GM12878 (cell line): Measurements from ENCODE around the gene TACR2. TPM values are rescaled to one million over a fixed set of nuclear protein-coding genes. Genes with fewer than 3 reads are reported as not detected.
A peak's percentile ranks its signal among the peaks of the same experiment; 100 is the strongest.

ENCODE experiments used
- BHLHE40 ChIP-seq, 2 experiments: fragments of 450-650 bp in 1 of 2; IDR thresholded peaks; 2 replicates each; pipeline ENCODE4 v1.6.1; 2011 to 2017; ENCODE audit warnings: low read depth in 2 of 2, borderline replicate concordance in 1 of 2, improper control_type of control experiment in 1 of 2, low read length in 1 of 2, mild to moderate bottlenecking in 1 of 2
- ELK1 ChIP-seq: IDR thresholded peaks from 2 replicates; pipeline ENCODE4 v1.6.1; 2012; ENCODE audit warnings: low read depth, low read length, improper control_type of control experiment
- EP300 ChIP-seq, 2 experiments: fragments of 150-350 bp in 1 of 2; IDR thresholded peaks; 2 replicates each; pipeline ENCODE4 v1.6.1; 2011 to 2012; ENCODE audit warnings: low read depth in 2 of 2, low read length in 2 of 2, borderline replicate concordance in 1 of 2, improper control_type of control experiment in 1 of 2, inconsistent platforms in 1 of 2; ENCODE audit not compliant: control insufficient read depth in 1 of 2
- HDAC2 ChIP-seq: fragments of 200-600 bp; sonication (generic); IDR thresholded peaks from 2 replicates; pipeline ENCODE4 v1.6.1; 2017
- JUNB ChIP-seq: IDR thresholded peaks from 2 replicates; pipeline ENCODE4 v1.6.1; 2016; ENCODE audit warnings: antibody characterized with exemption, mild to moderate bottlenecking
- MTA2 ChIP-seq: fragments of 450-650 bp; IDR thresholded peaks from 2 replicates; pipeline ENCODE4 v1.6.1; 2016; ENCODE audit warnings: low read depth, mild to moderate bottlenecking, moderate library complexity
- MYC ChIP-seq: IDR thresholded peaks from 2 replicates; pipeline ENCODE4 v1.6.1; 2011; ENCODE audit warnings: mild to moderate bottlenecking, low read length, moderate library complexity, inconsistent platforms; ENCODE audit not compliant: insufficient read depth, insufficient replicate concordance, insufficient read length, severe bottlenecking
- PML ChIP-seq: IDR thresholded peaks from 2 replicates; pipeline ENCODE4 v1.6.1; 2012; ENCODE audit warnings: low read length, inconsistent platforms
- POLR2AphosphoS5 ChIP-seq: IDR thresholded peaks from 2 replicates; pipeline ENCODE4 v1.6.1; 2011; ENCODE audit warnings: mild to moderate bottlenecking, low read length, inconsistent platforms
- RAD21 ChIP-seq: IDR thresholded peaks from 2 replicates; pipeline ENCODE4 v1.6.1; 2011; ENCODE audit warnings: mild to moderate bottlenecking, low read depth, low read length, moderate library complexity; ENCODE audit not compliant: insufficient read depth
- RUNX3 ChIP-seq: IDR thresholded peaks from 2 replicates; pipeline ENCODE4 v1.6.1; 2012; ENCODE audit warnings: low read length, inconsistent platforms
- SIX5 ChIP-seq: IDR thresholded peaks from 2 replicates; pipeline ENCODE4 v1.6.1; 2011; ENCODE audit warnings: mild to moderate bottlenecking, low read depth, low read length, moderate library complexity; ENCODE audit not compliant: severe bottlenecking
- SPI1 ChIP-seq: IDR thresholded peaks from 2 replicates; pipeline ENCODE4 v1.6.1; 2011; ENCODE audit warnings: low read depth, mild to moderate bottlenecking, low read length, moderate library complexity, borderline replicate concordance; ENCODE audit not compliant: insufficient read depth
- STAT3 ChIP-seq: IDR thresholded peaks from 2 replicates; pipeline ENCODE4 v1.6.1; 2011; ENCODE audit warnings: low read depth, low read length, improper control_type of control experiment
- TAF1 ChIP-seq: IDR thresholded peaks from 2 replicates; pipeline ENCODE4 v1.6.1; 2011; ENCODE audit warnings: mild to moderate bottlenecking, low read depth, low read length, borderline replicate concordance
- USF1 ChIP-seq: IDR thresholded peaks from 2 replicates; pipeline ENCODE4 v1.6.1; 2011; ENCODE audit warnings: borderline replicate concordance, low read depth, mild to moderate bottlenecking, moderate library complexity, mixed read lengths, low read length; ENCODE audit not compliant: insufficient read depth; ENCODE audit errors: extremely low read length
- ZSCAN29 ChIP-seq: fragments of 450-650 bp; IDR thresholded peaks from 2 replicates; pipeline ENCODE4 v1.6.1; 2017; ENCODE audit warnings: mild to moderate bottlenecking, moderate library complexity
- polyA plus RNA-seq, 11 experiments: library from polyadenylated mRNA; depleted of rRNA in 4 of 11; unstranded in 6 of 11; stranded (reverse) in 5 of 11; fragments of >200 nt; fragmentation: Nextera tagmentation in 4 of 11; fragmentation: Illumina TruSeq in 1 of 11; extraction: Ambion mirVana in 4 of 11; extraction: Trizol in 1 of 11; gene quantifications; 1 replicate in 1 of 11; 2 replicates in 10 of 11; pipeline versions ENCODE4 v1.2.1 to v1.2.3, GENCODE V29; 2011 to 2016; ENCODE audit warnings: inconsistent platforms in 2 of 11, missing spikeins in 2 of 11, low read depth in 1 of 11
- total RNA-seq, 4 experiments: library from RNA; depleted of rRNA in 3 of 4; stranded (reverse); fragments of >200 nt in 3 of 4; fragmentation: Illumina TruSeq in 1 of 4; extraction: Trizol in 1 of 4; gene quantifications; 2 replicates each; pipeline versions ENCODE4 v1.2.1 to v1.2.3, GENCODE V29; 2013 to 2021
- TF ChIP-seq, protein P1 (sequence below): fragments of 450-650 bp; formaldehyde crosslinking; IDR thresholded peaks from 2 replicates; pipeline ENCODE4 v1.4.0; 2022; ENCODE audit warnings: mild to moderate bottlenecking, moderate library complexity
- TF ChIP-seq, protein P2 (sequence below), 3 experiments: IDR thresholded peaks in 2 of 3; conservative IDR thresholded peaks in 1 of 3; 2 replicates each; pipeline ENCODE4 v1.5.1; 2011; ENCODE audit warnings: low read depth in 3 of 3, low read length in 3 of 3, mild to moderate bottlenecking in 3 of 3, control low read depth in 2 of 3, moderate library complexity in 2 of 3, inconsistent platforms in 1 of 3, mixed read lengths in 1 of 3; ENCODE audit not compliant: control insufficient read depth in 2 of 3, insufficient read depth in 1 of 3; ENCODE audit errors: extremely low read depth in 1 of 3
- TF ChIP-seq, protein P3 (sequence below): fragments of 150-350 bp; IDR thresholded peaks from 2 replicates; pipeline ENCODE4 v1.6.1; 2014; ENCODE audit warnings: mild to moderate bottlenecking, low read depth, low read length
- TF ChIP-seq, protein P4 (sequence below): IDR thresholded peaks from 2 replicates; pipeline ENCODE4 v1.6.1; 2012; ENCODE audit warnings: low read depth, low read length, improper control_type of control experiment

Gene TACR2
- total and polyA plus RNA-seq, 10 of the 15 experiments (the other 5 are each of a cell fraction or from before 2014, with no cell fraction given) = 0.11 TPM; not detected in 9

DNA sequence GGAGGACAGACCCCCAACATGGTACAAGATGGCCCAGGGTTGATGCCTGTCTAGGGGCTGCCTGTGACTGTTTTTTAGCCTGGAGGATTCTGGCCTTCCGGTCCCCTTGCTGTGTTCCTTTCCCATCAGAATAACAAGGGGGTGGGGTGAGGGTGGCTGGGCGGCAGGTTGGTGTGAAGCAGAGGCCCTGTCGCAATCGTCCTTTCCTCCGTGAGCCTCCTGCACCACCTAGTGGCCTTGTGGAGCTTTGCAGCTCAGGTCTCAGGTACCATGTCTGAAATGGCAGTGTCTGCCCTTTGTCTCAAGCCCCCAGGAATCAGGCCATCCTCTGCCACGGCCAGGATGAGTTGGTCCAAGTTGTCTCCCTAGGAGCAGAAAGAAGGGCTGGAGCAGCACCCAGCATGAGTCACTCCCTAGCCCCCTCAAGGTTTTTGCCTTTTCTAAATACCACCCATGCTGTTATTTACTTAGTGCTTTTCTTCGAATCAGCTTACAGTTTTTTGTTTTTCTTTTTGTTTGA, 24.2 kb downstream of the TACR2 start (continued):
- TF ChIP-seq, protein P1, sequence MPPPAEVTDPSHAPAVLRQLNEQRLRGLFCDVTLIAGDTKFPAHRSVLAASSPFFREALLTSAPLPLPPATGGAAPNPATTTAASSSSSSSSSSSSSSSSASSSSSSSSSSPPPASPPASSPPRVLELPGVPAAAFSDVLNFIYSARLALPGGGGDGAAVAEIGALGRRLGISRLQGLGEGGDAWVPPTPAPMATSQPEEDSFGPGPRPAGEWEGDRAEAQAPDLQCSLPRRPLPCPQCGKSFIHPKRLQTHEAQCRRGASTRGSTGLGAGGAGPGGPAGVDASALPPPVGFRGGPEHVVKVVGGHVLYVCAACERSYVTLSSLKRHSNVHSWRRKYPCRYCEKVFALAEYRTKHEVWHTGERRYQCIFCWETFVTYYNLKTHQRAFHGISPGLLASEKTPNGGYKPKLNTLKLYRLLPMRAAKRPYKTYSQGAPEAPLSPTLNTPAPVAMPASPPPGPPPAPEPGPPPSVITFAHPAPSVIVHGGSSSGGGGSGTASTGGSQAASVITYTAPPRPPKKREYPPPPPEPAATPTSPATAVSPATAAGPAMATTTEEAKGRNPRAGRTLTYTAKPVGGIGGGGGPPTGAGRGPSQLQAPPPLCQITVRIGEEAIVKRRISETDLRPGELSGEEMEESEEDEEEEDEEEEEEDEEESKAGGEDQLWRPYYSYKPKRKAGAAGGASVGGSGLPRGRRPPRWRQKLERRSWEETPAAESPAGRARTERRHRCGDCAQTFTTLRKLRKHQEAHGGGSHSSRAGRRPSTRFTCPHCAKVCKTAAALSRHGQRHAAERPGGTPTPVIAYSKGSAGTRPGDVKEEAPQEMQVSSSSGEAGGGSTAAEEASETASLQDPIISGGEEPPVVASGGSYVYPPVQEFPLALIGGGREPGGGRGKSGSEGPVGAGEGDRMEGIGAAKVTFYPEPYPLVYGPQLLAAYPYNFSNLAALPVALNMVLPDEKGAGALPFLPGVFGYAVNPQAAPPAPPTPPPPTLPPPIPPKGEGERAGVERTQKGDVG (CRISPR knock-in tag) = no peak
- TF ChIP-seq ZSCAN29 = no peak
- no peak for TF ChIP-seq HDAC2
- peak; percentile 97 for TF ChIP-seq RAD21
- TF ChIP-seq SPI1 = no peak
- no peak for TF ChIP-seq STAT3
- no peak for TF ChIP-seq USF1
- TF ChIP-seq, protein P2, sequence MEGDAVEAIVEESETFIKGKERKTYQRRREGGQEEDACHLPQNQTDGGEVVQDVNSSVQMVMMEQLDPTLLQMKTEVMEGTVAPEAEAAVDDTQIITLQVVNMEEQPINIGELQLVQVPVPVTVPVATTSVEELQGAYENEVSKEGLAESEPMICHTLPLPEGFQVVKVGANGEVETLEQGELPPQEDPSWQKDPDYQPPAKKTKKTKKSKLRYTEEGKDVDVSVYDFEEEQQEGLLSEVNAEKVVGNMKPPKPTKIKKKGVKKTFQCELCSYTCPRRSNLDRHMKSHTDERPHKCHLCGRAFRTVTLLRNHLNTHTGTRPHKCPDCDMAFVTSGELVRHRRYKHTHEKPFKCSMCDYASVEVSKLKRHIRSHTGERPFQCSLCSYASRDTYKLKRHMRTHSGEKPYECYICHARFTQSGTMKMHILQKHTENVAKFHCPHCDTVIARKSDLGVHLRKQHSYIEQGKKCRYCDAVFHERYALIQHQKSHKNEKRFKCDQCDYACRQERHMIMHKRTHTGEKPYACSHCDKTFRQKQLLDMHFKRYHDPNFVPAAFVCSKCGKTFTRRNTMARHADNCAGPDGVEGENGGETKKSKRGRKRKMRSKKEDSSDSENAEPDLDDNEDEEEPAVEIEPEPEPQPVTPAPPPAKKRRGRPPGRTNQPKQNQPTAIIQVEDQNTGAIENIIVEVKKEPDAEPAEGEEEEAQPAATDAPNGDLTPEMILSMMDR (IDR thresholded peaks at IDR 0.05 in 2 of 3, conservative IDR thresholded peaks at IDR 0.05 in 1 of 3; ENCODE audit: control insufficient read depth in 2 of 3, extremely low read depth in 1 of 3, insufficient read depth in 1 of 3, low read depth in 3 of 3, low read length in 3 of 3) = peak; percentile 96 to 99 (median 98); a peak in 5 of 6 replicates
- TF ChIP-seq ELK1 = no peak
- TF ChIP-seq BHLHE40 (IDR thresholded peaks at IDR 0.05; ENCODE audit: borderline replicate concordance in 1 of 2, low read depth in 2 of 2, low read length in 1 of 2) = 0 out of 4 replicates have a peak, but pooled peaks of 1 of the 2 experiments have one; percentile 21
- no peak for TF ChIP-seq MYC
- no peak for TF ChIP-seq POLR2AphosphoS5
- TF ChIP-seq MTA2 = no peak
- TF ChIP-seq SIX5 = no peak
- no peak for TF ChIP-seq JUNB
- TF ChIP-seq PML = no peak
- no peak for TF ChIP-seq TAF1
- TF ChIP-seq, protein P3, sequence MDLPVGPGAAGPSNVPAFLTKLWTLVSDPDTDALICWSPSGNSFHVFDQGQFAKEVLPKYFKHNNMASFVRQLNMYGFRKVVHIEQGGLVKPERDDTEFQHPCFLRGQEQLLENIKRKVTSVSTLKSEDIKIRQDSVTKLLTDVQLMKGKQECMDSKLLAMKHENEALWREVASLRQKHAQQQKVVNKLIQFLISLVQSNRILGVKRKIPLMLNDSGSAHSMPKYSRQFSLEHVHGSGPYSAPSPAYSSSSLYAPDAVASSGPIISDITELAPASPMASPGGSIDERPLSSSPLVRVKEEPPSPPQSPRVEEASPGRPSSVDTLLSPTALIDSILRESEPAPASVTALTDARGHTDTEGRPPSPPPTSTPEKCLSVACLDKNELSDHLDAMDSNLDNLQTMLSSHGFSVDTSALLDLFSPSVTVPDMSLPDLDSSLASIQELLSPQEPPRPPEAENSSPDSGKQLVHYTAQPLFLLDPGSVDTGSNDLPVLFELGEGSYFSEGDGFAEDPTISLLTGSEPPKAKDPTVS = no peak
- no peak for TF ChIP-seq RUNX3
- no peak for TF ChIP-seq EP300 (IDR thresholded peaks at IDR 0.05; ENCODE audit: borderline replicate concordance in 1 of 2, control insufficient read depth in 1 of 2, low read depth in 2 of 2, low read length in 2 of 2)
- TF ChIP-seq, protein P4, sequence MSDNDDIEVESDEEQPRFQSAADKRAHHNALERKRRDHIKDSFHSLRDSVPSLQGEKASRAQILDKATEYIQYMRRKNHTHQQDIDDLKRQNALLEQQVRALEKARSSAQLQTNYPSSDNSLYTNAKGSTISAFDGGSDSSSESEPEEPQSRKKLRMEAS = 0 out of 2 replicates have a peak, but pooled peaks have one; percentile 24
